Measurements from ENCODE around the gene DUSP28.
A peak's percentile ranks its signal among the peaks of the same experiment; 100 is the strongest.
"Not testable (repeated sequence)": the region's sequence is repeated elsewhere in the genome, so short reads cannot be mapped to it uniquely, and the experiment has no call there.

The DUSP28 gene

DNA sequence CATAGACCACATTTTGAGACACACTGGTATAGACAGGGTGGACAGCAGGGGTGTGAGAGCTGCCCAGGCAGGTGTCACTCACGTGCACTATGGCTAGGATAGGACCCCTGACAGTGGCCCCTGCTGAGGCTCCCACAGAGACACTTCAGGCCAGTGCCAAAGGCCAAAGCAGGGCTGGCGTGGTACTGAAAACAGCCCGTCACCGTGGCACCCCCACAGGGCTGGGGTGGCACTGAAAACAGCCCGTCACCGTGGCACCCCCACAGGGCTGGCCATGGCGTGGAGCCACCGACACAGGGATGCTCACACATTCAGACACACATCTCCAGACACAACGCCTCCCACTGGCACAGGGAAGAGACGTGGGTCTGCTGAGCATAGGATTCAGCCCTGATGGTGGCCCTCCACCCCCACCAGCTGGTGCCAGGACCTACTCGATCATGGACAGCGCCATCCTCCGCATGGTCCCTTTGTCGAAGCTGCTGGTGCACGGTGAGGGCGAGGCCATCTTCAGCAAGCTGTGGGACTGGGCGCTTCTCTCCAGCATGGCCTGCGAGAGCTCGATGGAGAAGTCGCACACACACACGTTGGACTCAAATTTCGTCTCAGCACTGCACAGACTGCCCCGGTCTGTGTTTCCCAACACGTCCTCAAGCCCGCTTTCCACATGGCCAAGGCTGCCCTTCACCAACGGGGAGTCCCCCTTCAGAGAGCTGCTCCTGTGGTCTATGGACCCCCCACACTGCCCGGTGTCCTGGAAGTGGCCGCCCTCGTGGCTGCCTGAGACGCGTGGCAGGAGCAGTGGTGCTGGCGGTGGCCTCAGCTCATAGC, 36.5 kb upstream of the DUSP28 start:
- no peak for DNase-seq
- H3K27ac Mint-ChIP-seq: no peak overlapping the region

DNA sequence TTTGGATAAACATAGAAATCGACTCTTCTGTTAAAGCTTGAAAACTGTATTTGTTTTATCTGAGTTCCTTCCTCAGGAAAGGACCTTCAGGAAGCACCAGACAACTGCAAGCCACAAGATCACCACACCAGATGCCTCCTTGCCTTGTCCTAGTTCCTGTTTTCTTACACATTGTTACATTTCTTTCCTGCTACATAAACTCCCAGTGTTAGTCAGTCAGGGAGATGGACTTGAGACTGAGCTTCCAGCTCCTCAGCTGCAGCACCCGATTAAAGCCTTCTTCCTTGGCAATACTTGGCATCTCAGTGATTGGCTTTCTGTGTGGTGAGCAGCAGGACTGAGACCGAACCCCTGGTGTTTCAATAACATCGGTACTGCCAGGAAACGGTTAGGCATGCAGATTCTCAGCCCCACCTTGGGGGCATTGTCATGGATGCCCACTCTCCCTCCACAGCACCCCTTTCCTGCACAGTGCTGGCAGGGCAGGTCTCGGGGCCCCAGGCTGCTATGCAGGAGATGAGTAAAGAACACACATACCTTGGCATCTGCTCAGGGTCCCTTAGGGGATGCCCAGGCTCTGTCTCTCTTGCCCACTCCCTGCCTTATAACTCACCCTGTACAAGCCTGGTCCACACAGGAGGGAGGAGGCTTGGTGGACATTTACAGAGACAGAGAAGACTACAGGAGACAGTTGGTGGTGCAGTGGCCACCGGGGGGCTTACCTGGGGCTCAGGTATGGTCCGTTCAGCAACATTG, 35.0 kb upstream of the DUSP28 start:
- ATAC-seq: no peak
- Mint-ChIP-seq H3K4me1 (peaks cover 17% of the 10 kb centered on the region), H3K9me3 (peaks cover 20 to 71% of the 10 kb centered on the region in 2 donors), H3K4me3 (no peak overlapping the region), H3K27ac (no peak overlapping the region), H3K27me3 (no peaks in the 10 kb centered on the region)
- no peak for DNase-seq

More for the DNA sequence above, 36.5 kb upstream of the DUSP28 start:
- no peak overlapping the region for H3K4me3 Mint-ChIP-seq
- peaks cover 20 to 56% of the 10 kb centered on the region in 2 donors for H3K9me3 Mint-ChIP-seq
- H3K27me3 Mint-ChIP-seq: no peaks in the 10 kb centered on the region
- no peak for ATAC-seq
- H3K4me1 Mint-ChIP-seq: peaks cover 11% of the 10 kb centered on the region

DNA sequence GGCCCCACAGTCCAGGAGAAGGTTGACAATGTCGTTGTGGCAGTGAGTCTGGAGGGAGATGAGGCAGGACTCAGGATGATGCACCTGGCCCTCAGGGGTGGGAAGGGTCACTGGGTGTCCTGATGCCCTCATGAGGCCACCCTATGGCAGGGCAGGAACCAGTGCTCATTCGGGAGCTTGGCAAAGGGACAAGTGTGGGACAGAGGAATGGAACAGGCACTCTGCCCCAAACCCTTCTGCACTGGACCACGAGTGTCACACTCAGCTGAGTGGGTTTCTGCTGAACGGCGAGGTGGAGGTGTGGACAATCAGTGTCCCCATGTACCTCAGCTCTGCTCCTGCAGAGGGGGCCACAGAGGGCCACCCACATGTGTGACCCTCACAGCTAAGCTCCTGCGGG, 34.4 kb upstream of the DUSP28 start:
- peaks cover 12% of the 10 kb centered on the region for H3K4me1 Mint-ChIP-seq
- no peak for DNase-seq
- peaks cover 20 to 74% of the 10 kb centered on the region in 2 donors for H3K9me3 Mint-ChIP-seq
- ATAC-seq: no peak
- no peak overlapping the region for H3K27ac Mint-ChIP-seq
- no peak overlapping the region for H3K4me3 Mint-ChIP-seq
- H3K27me3 Mint-ChIP-seq: no peaks in the 10 kb centered on the region

DNA sequence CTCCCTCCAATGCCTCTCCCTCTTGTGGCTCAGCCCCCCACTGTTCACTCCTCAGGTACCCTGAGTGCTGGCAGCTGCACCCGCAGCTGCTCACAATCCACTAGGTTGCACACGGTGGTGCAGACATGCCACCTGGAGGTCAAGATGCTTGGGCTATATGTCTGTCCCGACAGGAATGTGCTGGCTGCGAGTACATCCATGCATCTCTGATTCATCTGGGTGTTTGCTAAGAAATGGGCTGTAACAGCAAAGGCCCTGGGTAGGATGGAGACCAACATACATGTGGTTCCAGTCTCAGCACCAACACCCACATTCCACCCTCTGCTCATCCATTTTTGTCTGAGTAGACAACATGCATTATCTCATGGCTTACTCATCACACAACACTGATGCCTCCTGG, 33.6 kb upstream of the DUSP28 start:
- ATAC-seq: no peak
- H3K9me3 Mint-ChIP-seq: peaks cover 21 to 77% of the 10 kb centered on the region in 2 donors

DNA sequence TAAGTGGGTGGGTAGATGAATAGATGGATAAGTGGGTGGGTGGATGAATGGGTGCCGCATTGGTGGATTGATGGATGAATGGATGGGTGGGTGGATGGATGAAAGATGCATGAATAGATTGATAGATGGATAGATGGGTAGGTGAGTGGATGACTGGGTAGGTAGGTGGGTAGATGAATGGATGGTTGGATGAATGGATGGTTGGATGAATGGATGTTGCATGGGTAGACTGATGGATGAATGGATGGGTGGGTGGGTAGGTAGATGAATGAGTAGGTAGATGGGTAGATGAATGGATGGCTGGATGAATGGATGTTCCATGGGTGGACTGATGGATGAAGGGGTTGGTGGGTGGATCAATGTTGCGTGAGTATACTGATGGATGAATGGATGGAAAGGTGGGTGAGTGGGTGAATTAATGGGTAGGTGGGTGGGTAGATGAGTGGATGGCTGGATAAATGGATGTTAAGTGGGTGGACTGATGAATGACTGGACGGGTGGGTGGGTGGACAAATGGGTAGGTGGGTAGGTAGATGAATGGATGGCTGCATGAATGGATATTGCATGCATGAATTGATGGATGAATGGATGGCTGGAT, 32.9 kb upstream of the DUSP28 start:
- Mint-ChIP-seq H3K27ac (no peak overlapping the region), H3K4me3 (no peak overlapping the region), H3K4me1 (peaks cover 9% of the 10 kb centered on the region), H3K9me3 (peaks cover 28 to 81% of the 10 kb centered on the region in 2 donors), H3K27me3 (no peaks in the 10 kb centered on the region)
- ATAC-seq (no peak), DNase-seq (no peak)

More for the DNA sequence above, 33.6 kb upstream of the DUSP28 start:
- DNase-seq: no peak
- Mint-ChIP-seq H3K4me1 (peaks cover 9% of the 10 kb centered on the region), H3K27me3 (no peaks in the 10 kb centered on the region), H3K4me3 (no peak overlapping the region), H3K27ac (peak overlapping the region in 1 of 2 donors; percentile 48)

DNA sequence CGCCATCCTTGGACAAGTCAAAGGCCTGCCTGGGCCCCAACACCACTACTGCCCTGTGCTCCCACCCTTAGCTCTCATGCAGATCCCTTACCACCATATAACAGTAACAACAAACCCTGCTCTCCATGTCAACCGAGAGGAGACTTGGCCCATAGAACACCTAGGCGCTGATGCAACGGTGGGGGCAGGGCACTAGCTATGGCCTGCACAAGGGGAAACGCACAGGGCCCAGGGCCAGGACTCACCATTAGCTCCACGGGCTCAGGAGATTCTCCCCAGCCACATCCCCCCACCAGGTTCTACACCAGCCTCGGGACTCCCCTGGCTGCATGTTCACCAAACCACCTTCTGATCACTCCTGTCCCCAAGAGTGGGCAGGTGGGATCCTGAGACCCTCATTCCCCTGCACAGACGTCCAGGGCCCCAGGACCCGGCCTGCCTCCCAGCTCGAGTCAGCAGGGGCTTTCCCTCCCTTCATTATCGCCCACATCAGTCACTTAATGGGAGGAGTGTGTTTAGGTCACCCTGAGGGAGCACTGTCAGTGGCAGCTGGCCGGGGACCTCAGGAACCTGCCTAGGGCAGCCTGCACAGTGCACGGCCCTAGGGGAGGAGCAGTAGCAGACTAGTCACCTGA, 31.6 kb upstream of the DUSP28 start:
- ATAC-seq (no peak), DNase-seq (no peak)
- Mint-ChIP-seq H3K9me3 (peaks cover 38 to 80% of the 10 kb centered on the region in 2 donors), H3K27ac (peak overlapping the region; percentile 52 to 89), H3K4me1 (peaks cover 9% of the 10 kb centered on the region), H3K4me3 (no peak overlapping the region), H3K27me3 (no peaks in the 10 kb centered on the region)

DNA sequence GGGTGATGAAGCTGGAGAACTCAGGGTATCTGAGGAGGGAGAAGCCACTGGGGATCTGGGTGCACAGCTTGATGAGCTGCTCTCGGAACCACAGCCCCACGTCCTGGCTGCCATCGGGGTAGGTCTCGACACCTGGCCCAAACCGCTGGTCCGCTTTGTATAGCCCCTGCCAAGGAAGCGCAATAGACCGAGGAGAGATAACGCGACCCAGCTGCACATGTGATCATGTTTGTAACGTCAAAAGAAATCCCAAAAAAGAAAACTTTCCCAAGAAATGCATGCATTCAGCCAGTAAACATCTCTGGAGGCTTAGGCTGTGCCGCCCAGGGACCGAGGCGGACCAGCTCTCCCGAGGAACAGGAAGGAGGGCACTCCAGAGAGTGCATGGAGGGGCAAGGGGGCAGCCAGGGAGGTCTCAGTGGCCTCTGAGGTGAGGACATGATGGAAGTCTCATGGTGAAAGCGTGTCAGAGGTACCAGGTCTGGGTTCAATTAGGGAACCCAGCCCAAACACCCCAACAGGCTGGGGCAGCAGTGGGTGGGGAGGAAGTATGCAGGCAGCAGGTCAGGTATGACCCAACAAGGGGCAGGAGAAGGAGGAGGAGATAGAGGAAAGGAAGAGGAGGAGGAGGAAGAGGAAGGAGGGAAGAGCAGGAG, 30.7 kb upstream of the DUSP28 start:
- H3K27ac Mint-ChIP-seq: no peak overlapping the region
- peaks cover 9% of the 10 kb centered on the region for H3K4me1 Mint-ChIP-seq
- no peak for ATAC-seq
- no peak overlapping the region for H3K4me3 Mint-ChIP-seq
- DNase-seq: no peak
- peaks cover 42 to 73% of the 10 kb centered on the region in 2 donors for H3K9me3 Mint-ChIP-seq
- H3K27me3 Mint-ChIP-seq: no peaks in the 10 kb centered on the region

DNA sequence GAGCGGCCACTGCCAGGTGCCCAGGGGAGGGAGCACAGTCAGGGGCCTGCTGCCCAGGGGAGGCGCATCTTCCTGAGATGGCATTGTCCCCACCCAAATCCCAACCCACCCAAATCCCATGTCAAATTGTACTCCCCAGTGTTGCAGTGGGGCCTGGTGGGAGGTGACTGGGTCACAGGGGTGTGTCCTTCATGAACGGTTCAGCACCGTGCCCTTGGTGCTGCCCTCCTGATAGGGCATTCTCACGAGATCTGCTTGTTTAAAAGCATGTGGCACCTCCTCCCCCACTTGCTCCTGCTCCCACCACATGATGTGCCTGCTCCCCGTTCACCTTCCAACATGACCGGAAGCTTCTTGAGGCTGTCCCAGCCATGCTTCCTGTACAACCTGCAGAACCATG, 30.0 kb upstream of the DUSP28 start:
- Mint-ChIP-seq H3K27me3 (no peaks in the 10 kb centered on the region), H3K9me3 (peaks cover 37 to 66% of the 10 kb centered on the region in 2 donors), H3K4me3 (no peak overlapping the region), H3K4me1 (peaks cover 9% of the 10 kb centered on the region), H3K27ac (no peak overlapping the region)
- ATAC-seq (no peak), DNase-seq (no peak)

DNA sequence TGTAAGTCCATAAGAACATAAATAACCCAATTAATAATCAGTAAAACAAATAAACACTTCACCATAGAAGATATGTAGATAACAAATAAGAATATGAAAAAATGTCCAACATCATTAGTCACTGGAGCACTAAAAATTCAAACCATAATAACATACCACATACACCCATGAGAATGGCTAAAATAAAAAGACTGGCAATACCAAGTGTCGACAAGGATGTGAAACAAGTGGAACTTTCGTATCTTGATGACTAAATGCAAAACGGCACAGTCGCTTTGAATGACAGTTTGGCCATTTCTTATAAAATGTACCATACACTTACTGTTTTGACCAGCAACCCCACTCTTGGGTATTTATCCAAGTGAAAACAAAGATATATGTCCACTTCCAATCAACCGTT, 29.1 kb upstream of the DUSP28 start:
- ATAC-seq: no peak
- Mint-ChIP-seq H3K27ac (no peak overlapping the region), H3K27me3 (no peaks in the 10 kb centered on the region), H3K9me3 (peaks cover 32 to 58% of the 10 kb centered on the region in 2 donors), H3K4me1 (peaks cover 9% of the 10 kb centered on the region), H3K4me3 (no peak overlapping the region)
- DNase-seq: no peak

DNA sequence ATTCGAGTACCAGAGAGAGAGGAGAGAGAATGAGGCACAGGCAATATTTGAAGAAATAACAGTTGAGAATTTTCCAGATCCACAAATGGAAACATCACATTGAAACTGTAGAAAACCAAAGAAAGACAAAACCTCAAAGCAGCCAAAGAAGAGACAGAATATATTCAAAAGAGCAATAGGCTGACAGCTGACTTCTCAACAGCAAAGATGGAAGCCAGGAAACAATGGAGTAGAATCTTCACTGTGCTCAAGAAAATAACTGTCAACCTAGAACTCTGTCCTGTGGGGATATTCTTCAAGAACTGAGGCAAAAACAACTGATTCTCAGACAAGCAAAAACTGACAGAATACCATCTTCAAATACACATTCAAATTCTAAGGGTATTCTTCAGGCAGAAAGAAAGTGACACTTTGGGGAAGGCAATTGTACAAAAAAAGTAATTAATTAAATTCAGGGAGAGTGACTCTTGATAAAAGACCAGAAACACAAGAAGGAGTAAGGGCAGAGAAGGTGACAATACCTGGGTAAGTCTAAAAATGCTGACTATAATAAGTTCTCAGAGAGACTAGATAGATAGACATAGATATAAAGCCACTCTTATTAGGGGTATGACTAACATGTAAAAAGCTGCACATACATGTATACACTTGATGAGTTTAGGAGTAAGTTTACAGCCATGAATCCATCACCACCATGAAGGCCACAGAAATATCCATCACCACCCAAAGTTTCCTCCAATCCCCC, 28.0 kb upstream of the DUSP28 start:
- ATAC-seq (no peak), DNase-seq (no peak)
- H3K4me1 Mint-ChIP-seq: peaks cover 9% of the 10 kb centered on the region
- no peak overlapping the region for H3K27ac Mint-ChIP-seq
- H3K27me3 Mint-ChIP-seq: no peaks in the 10 kb centered on the region
- H3K9me3 Mint-ChIP-seq: peaks cover 28 to 46% of the 10 kb centered on the region in 2 donors
- H3K4me3 Mint-ChIP-seq: no peak overlapping the region

DNA sequence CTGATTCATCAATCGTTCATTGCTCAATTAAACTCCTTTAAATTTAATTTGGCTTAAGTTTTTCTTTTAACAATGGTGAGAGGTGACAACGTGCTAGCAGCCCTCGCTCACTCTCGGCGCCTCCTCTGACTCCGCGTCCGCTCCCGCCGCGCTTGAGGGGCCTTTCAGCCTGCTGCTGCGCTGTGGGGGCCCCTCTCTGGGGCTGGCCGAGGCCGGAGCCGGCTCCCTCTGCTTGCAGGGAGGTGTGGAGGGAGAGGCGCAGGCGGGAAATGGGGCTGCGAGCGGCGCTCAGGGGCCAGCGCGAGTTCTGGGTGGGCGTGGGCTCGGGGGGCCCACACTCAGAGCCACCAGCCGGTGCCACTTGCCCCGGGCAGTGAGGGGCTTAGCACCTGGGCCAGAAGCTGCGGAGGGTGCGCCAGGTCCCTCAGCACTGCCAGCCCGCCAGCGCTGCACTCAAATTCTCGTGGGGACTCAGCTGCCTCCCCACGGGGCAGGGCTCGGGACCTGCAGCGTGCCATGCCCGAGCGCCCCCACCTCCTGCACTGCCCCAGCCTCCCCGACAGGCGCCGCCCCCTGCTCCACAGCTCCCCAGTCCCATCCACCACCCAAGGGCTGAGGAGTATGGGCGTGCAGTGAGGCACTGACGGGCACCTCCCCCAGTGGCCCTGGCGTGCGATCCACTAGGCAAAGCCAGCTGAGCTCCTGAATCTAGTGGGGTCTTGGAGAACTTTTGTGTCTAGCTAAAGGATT, 22.0 kb upstream of the DUSP28 start:
- H3K9me3 Mint-ChIP-seq: peaks cover 0 to 5% of the 10 kb centered on the region in 2 donors
- no peak overlapping the region for H3K27ac Mint-ChIP-seq
- peaks cover 7% of the 10 kb centered on the region for H3K4me1 Mint-ChIP-seq
- no peak overlapping the region for H3K4me3 Mint-ChIP-seq
- ATAC-seq (peak; percentile 48), DNase-seq (no peak)
- no peaks in the 10 kb centered on the region for H3K27me3 Mint-ChIP-seq

DNA sequence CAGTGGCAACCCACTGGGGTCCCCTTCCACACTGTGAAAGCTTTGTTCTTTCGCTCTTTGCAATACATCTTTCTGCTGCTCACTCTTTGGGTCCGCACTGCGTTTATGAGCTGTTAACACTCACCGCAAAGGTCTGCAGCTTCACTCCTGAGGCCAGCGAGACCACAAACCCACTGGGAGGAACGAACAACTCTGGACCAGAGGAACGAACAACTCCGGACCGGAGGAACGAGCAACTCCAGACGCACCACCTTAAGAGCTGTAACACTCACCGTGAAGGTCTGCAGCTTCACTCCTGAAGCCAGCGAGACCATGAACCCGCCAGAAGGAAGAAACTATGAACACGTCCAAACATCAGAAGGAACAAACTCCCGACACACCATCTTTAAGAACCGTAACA, 21.1 kb upstream of the DUSP28 start:
- ATAC-seq, H3K4me3 Mint-ChIP-seq: not testable (repeated sequence)

DNA sequence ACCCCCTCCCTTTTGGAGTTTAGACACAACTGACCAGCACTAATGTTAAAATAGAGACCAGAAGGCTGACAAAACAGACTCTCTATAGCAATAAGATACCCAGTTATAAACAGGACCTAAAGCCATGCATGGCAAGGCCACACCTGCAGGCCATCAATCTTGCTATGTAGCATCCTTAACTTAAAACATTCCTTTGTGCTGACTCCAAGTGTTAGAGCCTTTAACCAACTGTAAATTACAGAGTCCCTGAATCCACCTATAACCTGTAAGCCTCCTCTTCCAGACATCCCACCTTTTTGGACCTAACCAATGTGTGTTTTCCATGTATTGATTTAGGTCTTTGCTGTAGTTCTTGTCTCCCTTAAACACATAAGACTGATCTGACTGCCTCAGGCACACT, 20.3 kb upstream of the DUSP28 start:
- H3K9me3 Mint-ChIP-seq: no peaks in the 10 kb centered on the region
- no peak for ATAC-seq
- H3K27ac Mint-ChIP-seq: peak overlapping the region; percentile 55 to 73

More for the DNA sequence above, 21.1 kb upstream of the DUSP28 start:
- not testable (repeated sequence) for H3K27ac Mint-ChIP-seq, H3K4me1 Mint-ChIP-seq, H3K27me3 Mint-ChIP-seq, DNase-seq, H3K9me3 Mint-ChIP-seq

DNA sequence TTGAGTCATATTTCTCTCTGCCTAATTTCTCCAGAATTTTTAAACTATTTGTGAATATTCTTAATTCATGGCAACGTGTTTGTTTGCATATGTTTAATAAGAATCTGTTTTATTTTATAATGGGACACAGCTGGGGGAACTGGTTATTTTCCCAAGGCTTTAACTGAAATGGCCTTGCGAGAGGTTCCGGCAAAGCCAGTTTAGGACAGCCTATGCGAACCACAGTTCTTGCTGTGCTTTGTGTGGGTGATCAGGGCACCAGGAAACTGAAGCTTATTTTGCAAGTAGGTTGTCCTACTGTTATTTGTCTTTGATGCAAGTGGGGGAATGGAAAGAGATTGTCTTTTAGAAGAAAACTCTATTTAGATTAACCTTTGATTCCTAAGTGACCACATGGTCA, 8.9 kb upstream of the DUSP28 start:
- Mint-ChIP-seq H3K4me3 (no peak overlapping the region), H3K27ac (no peak overlapping the region), H3K27me3 (no peaks in the 10 kb centered on the region), H3K9me3 (peaks cover 11 to 17% of the 10 kb centered on the region in 2 donors), H3K4me1 (peaks cover 23% of the 10 kb centered on the region)
- no peak for DNase-seq
- no peak for ATAC-seq

More for the DNA sequence above, 20.3 kb upstream of the DUSP28 start:
- H3K4me1 Mint-ChIP-seq: peaks cover 7% of the 10 kb centered on the region
- DNase-seq: no peak
- no peak overlapping the region for H3K4me3 Mint-ChIP-seq
- H3K27me3 Mint-ChIP-seq: no peaks in the 10 kb centered on the region

All from stimulated activated naive CD8-positive, alpha-beta T cell treated with anti-CD3 and anti-CD28 coated beads, Interleukin-15, amount 100 ng/mL, for 72 hours (primary cell).